GM19193 (cell line): ENCODE measurements around the gene TMPRSS7.

Source experiments
- POLR2A ChIP-seq: IDR thresholded peaks from 4 replicates; pipeline ENCODE4 v1.6.1; 2011; ENCODE audit not compliant: insufficient read depth, insufficient read length; ENCODE audit errors: extremely low read depth

TMPRSS7 gene, protein sequence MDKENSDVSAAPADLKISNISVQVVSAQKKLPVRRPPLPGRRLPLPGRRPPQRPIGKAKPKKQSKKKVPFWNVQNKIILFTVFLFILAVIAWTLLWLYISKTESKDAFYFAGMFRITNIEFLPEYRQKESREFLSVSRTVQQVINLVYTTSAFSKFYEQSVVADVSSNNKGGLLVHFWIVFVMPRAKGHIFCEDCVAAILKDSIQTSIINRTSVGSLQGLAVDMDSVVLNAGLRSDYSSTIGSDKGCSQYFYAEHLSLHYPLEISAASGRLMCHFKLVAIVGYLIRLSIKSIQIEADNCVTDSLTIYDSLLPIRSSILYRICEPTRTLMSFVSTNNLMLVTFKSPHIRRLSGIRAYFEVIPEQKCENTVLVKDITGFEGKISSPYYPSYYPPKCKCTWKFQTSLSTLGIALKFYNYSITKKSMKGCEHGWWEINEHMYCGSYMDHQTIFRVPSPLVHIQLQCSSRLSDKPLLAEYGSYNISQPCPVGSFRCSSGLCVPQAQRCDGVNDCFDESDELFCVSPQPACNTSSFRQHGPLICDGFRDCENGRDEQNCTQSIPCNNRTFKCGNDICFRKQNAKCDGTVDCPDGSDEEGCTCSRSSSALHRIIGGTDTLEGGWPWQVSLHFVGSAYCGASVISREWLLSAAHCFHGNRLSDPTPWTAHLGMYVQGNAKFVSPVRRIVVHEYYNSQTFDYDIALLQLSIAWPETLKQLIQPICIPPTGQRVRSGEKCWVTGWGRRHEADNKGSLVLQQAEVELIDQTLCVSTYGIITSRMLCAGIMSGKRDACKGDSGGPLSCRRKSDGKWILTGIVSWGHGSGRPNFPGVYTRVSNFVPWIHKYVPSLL

DNA sequence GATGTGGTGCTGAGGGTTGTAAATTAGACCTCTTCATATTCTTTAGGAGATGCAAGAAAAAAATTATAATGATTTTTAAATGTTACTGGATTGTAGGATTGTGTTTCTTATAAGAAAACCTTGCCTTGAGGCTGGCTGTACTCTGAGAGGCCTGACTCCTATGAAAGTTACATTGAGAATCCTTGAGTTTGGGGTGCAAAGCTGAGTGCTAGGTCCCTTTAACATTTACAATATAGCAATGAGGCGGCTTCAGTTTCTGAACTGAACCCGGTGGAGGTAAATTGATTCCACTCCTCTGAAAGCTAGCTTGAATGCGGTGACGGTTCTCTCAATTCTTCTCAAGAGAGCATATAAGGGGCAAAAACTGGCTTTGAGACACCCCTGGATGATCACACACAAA lies at the start of gene TMPRSS7:
Gene TMPRSS7 (plus strand): TSS at position 301 of the 400 bp plus-strand sequence. CDS start 110 bp downstream, outside the sequence.
- no peak for TF ChIP-seq POLR2A

DNA sequence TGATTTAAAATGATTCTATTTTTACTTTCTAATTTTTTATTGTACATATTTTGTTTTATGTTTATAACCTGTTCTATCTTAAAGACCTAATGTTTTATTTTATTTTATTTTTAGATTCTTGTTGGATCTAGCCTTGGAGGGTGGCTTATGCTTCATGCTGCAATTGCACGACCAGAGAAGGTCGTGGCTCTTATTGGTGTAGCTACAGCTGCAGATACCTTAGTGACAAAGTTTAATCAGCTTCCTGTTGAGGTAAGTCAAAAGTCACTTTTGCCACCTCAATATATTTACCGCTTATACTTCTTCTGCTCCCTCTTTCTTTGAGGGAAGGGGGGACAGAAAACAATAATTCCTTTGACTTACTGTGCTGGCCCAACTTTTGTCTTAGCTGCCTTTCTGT lies 47.7 kb upstream of the TMPRSS7 start:
- TF ChIP-seq POLR2A: no peak

DNA sequence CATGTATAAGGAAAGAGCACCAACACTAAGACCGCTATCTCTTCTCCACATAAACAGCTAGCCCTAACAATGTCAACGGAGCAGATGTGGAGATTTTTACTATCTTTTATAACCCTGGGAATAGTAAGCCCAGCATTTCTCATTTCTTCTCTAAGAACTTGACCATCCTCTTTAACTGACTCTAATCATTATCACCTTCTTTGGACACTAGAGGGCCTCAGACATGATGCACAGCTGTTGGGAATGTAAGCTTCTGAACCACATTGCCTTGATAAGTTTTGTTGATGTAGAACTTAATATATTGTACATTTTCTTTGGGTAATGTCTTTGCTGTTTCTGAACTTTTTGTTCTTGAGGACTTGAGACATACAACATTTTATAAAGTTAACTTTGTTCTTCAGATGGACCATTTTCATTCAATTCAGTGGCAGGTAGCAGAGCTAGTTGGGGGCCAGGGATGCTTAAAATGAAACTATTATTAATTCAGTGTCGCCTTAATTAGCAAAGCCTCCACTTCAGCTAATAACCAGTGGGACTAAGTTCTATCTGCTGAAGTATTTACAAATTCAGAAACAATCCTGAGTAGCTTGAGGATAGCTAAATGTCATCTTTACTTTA lies 45.4 kb upstream of the TMPRSS7 start:
- no peak for TF ChIP-seq POLR2A

GRCh38 chr3:111993038-111993437 lies 41.5 kb upstream of the TMPRSS7 start:
- TF ChIP-seq POLR2A: no peak

DNA sequence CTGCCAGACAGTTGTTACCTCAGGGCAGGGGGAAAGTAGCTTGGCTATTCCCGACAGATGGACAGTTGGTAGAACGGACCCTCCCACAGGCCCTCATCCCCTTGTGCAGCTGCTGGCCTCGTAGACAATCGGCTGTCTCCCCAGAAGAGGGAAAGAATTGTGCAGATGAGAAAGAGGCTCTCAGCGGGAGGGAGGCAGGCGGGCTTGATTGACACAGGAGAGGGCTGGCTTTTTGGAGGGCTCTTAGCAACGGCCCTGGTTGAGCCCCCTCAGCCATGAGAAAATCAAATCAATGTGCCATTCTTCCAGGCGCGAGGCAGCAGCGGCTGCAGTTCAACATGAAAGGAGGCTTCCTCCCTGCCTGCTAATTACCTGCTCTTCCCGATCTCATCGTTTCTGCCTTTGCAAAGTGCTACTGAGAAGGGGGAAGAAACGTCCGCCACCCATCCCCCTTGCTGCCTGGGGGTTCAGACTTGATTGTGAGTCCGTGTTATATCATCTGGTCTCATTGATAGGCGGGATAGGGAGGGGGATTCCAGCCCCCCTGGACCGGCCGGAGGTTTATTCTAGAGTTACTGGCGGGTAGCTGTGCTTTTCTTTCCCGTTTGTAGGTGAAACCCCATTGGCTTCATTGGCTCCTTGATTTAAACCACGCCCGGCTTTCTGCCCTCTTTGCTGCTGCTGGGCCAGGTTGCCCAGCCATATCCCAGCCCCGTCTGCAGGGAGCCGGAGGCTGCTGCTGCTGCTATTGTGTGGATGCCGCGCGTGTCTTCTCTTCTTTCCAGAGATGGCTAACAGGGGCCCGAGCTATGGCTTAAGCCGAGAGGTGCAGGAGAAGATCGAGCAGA lies 35.7 kb upstream of the TMPRSS7 start, which contains the start of gene TAGLN3:
Gene TAGLN3 (plus strand): TSS at position 287 of the 848 bp plus-strand sequence. CDS start 501 bp downstream, at position 788.
- peak; percentile 19 for TF ChIP-seq POLR2A

GRCh38 chr3:111999484-112000324 lies 34.8 kb upstream of the TMPRSS7 start:
- no peak for TF ChIP-seq POLR2A

DNA sequence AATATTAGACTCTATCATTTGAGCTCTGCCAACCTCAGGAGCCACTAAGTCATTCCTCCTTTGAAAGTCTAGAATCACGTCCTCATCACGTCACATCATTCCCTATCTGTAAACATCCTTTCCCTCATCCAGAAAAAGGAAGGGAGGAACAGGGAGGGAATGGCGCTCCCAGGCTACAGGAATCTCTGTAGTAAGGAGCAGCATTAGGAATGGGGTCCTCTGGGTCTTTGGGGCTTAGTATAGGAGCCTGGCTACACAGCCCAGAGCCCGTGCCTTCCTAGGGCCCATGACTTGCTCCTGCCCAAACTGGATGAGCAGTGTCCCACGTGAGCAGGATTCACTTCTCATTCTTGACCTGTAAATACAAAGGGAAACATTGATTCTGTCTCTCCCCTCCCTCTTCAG lies 34.2 kb upstream of the TMPRSS7 start:
- TF ChIP-seq POLR2A: no peak

DNA sequence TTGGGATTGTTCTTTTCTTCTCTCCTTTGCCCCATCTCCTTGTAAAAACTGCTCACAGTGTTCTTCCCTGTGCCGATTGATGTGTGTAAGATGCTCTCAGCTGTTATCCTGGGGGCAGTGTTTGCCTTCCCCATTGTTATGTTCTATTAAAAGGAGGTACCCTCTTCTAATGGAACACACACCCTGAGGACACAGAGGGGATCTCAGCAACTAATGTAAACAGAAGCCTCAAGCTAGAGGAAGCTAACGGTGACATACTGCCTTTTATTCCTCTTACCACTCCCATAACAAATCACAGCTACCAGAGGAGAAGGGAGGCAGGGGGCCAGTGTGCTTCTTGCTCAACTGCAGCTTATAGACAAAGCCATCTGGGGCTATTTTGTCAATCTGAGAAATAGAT lies 33.6 kb upstream of the TMPRSS7 start:
- no peak for TF ChIP-seq POLR2A

DNA sequence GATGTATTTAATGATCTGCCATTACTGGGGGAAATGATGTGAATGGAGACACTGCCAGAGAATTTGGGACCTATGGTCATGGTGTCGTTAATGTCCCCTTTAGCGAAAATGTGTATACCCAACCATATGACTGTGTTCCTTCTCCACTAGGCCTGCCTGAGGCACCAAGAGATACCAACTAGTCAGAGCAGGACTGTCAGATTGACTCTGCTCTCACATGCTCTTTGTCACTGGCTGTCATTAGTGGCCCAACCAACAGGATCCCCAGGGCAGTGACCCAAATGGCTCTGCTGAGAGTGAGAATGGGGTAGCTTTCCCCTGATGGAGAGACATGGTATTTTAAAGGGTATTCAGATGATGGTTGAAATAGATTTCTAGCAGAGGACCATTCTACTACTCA lies 33.0 kb upstream of the TMPRSS7 start:
- no peak for TF ChIP-seq POLR2A

DNA sequence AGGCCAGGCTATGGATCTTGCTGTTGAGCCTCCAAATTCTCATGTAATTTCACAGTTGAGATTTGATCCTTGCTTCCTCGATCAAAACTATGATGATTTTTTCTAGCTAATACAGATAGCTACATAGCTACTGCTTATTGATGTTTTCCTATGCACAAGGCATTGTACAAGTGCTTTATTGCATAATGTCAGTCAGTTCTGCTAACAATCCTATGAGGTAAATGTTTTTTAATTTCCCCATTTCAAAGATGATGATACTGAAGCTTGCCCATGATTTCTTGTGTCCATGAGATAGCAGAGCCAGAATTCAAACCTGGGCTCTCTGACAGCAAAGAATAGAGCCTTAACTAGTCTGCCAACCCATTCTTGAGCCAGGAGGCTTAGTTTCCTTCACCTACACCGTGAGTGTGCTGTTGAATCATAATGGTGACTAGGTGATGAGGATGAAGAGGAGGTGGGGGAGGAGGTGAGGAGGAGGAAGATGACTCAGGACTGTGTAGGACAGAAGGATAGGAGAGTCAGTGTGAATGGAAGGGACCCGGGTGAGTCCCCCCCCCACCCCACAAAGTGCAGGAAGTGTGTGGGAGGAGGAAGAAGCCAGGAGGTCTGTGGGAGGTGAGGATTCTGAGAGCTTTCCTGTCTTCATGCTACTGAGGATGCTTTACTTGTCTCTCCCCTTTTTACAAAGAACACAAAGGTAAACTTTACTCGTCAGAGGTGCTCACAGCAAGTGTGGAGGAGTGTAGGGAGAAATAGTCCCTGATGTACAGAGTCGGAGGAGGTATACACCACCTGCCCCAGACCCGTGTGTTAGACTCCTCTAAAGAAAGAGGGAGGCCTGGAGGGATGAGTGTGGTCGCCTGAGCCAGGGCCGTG lies 32.2 kb upstream of the TMPRSS7 start:
- TF ChIP-seq POLR2A: no peak

DNA sequence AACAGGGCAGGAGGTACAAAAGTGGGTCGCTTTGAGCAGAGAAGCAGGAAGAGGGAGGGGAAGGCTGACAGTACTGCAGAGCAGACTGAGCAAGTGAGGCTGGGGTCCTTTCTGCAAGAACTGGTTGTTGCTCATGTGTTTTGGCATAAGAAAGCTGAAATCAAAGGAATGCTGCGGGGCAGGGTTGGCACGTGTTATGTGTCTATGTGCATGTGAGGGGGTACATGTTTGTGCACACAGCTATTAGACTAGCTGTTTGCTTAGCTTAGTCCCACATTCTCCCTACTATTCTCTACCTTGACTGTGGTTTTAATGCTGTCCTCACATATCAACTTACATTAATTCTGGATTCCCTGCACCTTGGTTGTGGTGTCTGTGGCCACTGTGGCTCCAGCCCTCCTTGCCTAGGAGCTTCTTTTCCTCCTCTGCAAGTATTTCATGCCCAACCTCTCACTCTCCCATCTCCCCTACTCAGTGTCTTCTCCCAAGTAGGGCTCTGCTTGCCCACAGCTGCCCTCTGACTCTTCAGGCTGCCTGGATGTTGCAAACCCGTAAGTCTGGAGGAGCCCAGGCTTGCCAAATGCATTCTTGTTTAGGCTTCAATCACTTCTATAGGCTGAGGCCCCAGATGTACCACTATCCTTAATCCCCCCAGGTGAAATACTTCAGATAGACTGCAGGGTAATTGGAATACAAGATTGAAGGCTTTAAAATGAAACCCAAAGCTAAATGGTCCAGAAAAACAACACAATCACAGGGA lies 31.0 kb upstream of the TMPRSS7 start:
- TF ChIP-seq POLR2A: no peak

- no peak for TF ChIP-seq POLR2A
Observed at GRCh38 chr3:112004187-112004586, 30.3 kb upstream of the TMPRSS7 start.

DNA sequence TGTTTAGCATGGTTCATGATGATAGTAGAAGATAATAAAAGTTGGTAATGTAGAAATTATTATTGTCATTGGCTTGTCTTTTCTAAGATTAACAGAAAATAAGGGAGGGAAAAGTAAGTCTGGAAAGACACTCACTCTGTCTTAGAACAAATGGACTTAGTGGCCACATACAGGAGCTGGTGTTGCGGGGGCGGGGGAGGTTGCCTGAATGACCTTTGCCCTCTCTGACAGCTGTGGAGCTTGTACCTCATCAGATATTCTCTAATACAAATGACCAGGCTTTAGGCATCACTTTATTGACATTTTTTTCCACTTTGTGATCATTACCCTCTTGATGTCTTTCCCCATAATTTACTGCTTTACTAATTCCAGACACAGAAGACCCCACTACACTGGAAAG lies 29.9 kb upstream of the TMPRSS7 start:
- no peak for TF ChIP-seq POLR2A
